HL-60 (cell line): Measurements from ENCODE around the gene ATXN7L1.

Source experiments
- DNase-seq, 2 experiments: peaks; one replicate each; pipeline ENCODE4 v3.0.0-alpha.2; 2010 to 2020; ENCODE audit warnings: low read depth in 1 of 2, low spot score in 1 of 2
- H3K27ac ChIP-seq: fragments of 250-450 bp; sonication (Bioruptor Pico); replicated peaks from 2 replicates; pipeline ENCODE4 v1.5.1; 2020; ENCODE audit warnings: mild to moderate bottlenecking, moderate library complexity
- H3K27me3 ChIP-seq: fragments of 250-450 bp; sonication (Bioruptor Pico); 2 replicates; pipeline ENCODE4 v1.5.1; 2021; ENCODE audit warnings: mild to moderate bottlenecking, moderate library complexity; ENCODE audit not compliant: insufficient read depth, poor library complexity, severe bottlenecking
- H3K4me3 ChIP-seq: replicated peaks from 2 replicates; pipeline ENCODE4 v1.5.1; 2011; ENCODE audit warnings: mild to moderate bottlenecking, control low read depth, low read length; ENCODE audit not compliant: insufficient read depth
- CTCF ChIP-seq: IDR thresholded peaks from one replicate; pipeline ENCODE4 v1.5.1; 2011; ENCODE audit warnings: low read length, control low read depth, inconsistent platforms; ENCODE audit not compliant: insufficient read depth
- GABPA ChIP-seq: IDR thresholded peaks from 2 replicates; pipeline ENCODE4 v1.6.1; 2012; ENCODE audit warnings: low read depth
- POLR2AphosphoS5 ChIP-seq: IDR thresholded peaks from 2 replicates; pipeline ENCODE4 v1.6.1; 2012; ENCODE audit warnings: low read depth
- REST ChIP-seq: IDR thresholded peaks from 2 replicates; pipeline ENCODE4 v1.6.1; 2012; ENCODE audit warnings: low read depth; ENCODE audit not compliant: insufficient replicate concordance
- SPI1 ChIP-seq: IDR thresholded peaks from 2 replicates; pipeline ENCODE4 v1.6.1; 2012; ENCODE audit warnings: low read depth, mild to moderate bottlenecking, borderline replicate concordance

ATXN7L1 gene

GRCh38 chr7:105590793-105591192, 285.6 kb downstream of the ATXN7L1 start:
- no peak for TF ChIP-seq POLR2AphosphoS5
- no peak for TF ChIP-seq CTCF
- TF ChIP-seq REST = no peak
- TF ChIP-seq GABPA = no peak
- no peak for TF ChIP-seq SPI1
- DNase-seq = no peak
- H3K27me3 ChIP-seq = no peaks in the 10 kb centered on the region
- H3K4me3 ChIP-seq = no peak overlapping the region
- no peak overlapping the region for H3K27ac ChIP-seq

- Histone ChIP-seq H3K27ac (no peak overlapping the region), H3K27me3 (no peaks in the 10 kb centered on the region), H3K4me3 (no peak overlapping the region)
- TF ChIP-seq CTCF (peak; percentile 74), POLR2AphosphoS5 (no peak), GABPA (no peak)
- DNase-seq = peak; percentile 7 to 69
Observed at GRCh38 chr7:105589356-105590077, 286.9 kb downstream of the ATXN7L1 start.

- H3K4me3 ChIP-seq = no peak overlapping the region
- no peak for TF ChIP-seq CTCF
- TF ChIP-seq SPI1 = no peak
- no peak for TF ChIP-seq POLR2AphosphoS5
- no peak for TF ChIP-seq REST
- no peak for TF ChIP-seq GABPA
- no peak for DNase-seq
- H3K27me3 ChIP-seq = no peaks in the 10 kb centered on the region
- no peak overlapping the region for H3K27ac ChIP-seq
Observed at GRCh38 chr7:105587909-105588635, 288.3 kb downstream of the ATXN7L1 start.
